ENCODE measurements around the gene TENM4.

DNA sequence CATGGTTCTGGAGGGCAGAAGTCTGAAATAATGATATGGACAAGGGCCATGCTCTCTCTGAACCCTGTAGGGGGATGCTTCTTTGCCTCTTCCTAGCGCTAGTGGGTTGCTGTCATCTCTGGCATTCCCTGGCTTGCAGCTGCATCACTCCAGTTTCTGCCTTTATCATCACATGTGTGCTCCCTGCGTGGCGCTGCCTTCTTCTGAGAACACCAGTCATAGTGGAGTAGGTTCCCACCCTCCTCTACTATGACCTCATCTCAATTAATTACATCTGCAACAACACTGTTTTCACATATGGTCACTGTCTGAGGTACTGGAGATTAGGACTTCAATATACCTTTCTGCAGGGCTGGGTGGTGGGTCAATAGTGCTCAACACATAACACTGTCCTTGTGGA lies 463.8 kb downstream of the TENM4 start:
- TF ChIP-seq CTCF (IDR thresholded peaks at IDR 0.05) (no peak), POLR2AphosphoS5 (IDR thresholded peaks at IDR 0.05; ENCODE audit: low read depth, low read length) (no peak)
